Nephron progenitor cell (in vitro differentiated cells): ENCODE data around the gene ZFP36L2.

ENCODE experiments used
- DNase-seq: peaks from one replicate; pipeline ENCODE4 v3.0.0; 2021
- H3K27ac Mint-ChIP-seq: 2 replicates; pipeline ENCODE4 v1.8.0; 2021; ENCODE audit warnings: mild to moderate bottlenecking, moderate library complexity, mixed read lengths
- H3K27me3 Mint-ChIP-seq: 2 replicates; pipeline ENCODE4 v1.8.0; 2021; ENCODE audit warnings: mild to moderate bottlenecking, low read depth, mixed read lengths; ENCODE audit not compliant: poor library complexity
- H3K36me3 Mint-ChIP-seq: 2 replicates; pipeline ENCODE4 v1.8.0; 2021; ENCODE audit warnings: low read depth, mixed read lengths
- H3K4me1 Mint-ChIP-seq: 2 replicates; pipeline ENCODE4 v1.8.0; 2021; ENCODE audit warnings: mixed read lengths
- H3K4me3 Mint-ChIP-seq: 2 replicates; pipeline ENCODE4 v1.8.0; 2021; ENCODE audit warnings: mild to moderate bottlenecking, moderate library complexity, mixed read lengths
- H3K9me3 Mint-ChIP-seq: 2 replicates; pipeline ENCODE4 v1.8.0; 2021; ENCODE audit warnings: mild to moderate bottlenecking, moderate library complexity, mixed read lengths
- CTCF ChIP-seq: fragments of 200-600 bp; sonication (generic); IDR thresholded peaks from 2 replicates; pipeline ENCODE4 v1.5.0; 2021; ENCODE audit warnings: antibody characterized with exemption

ZFP36L2 gene

GRCh38 chr2:43175020-43175441, 51.4 kb downstream of the ZFP36L2 start:
- H3K9me3 Mint-ChIP-seq, result no peaks in the 10 kb centered on the region
- peak overlapping the region; percentile 56 for H3K4me3 Mint-ChIP-seq
- no peak for DNase-seq
- peaks cover 3% of the 10 kb centered on the region for H3K27me3 Mint-ChIP-seq
- no peaks in the 10 kb centered on the region for H3K36me3 Mint-ChIP-seq
- no peak for TF ChIP-seq CTCF
- H3K4me1 Mint-ChIP-seq, result peaks cover 53% of the 10 kb centered on the region
- H3K27ac Mint-ChIP-seq, result no peak overlapping the region

GRCh38 chr2:43174368-43174916, 52.0 kb downstream of the ZFP36L2 start:
- H3K4me1 Mint-ChIP-seq, result peaks cover 57% of the 10 kb centered on the region
- peak overlapping the region; percentile 58 for H3K27ac Mint-ChIP-seq
- H3K9me3 Mint-ChIP-seq, result no peaks in the 10 kb centered on the region
- H3K4me3 Mint-ChIP-seq, result peak overlapping the region; percentile 56
- peaks cover 3% of the 10 kb centered on the region for H3K27me3 Mint-ChIP-seq
- no peaks in the 10 kb centered on the region for H3K36me3 Mint-ChIP-seq
- DNase-seq, result no peak
- TF ChIP-seq CTCF, result no peak
